ENCODE results near the gene TUBGCP3.
A peak's percentile ranks its signal among the peaks of the same experiment; 100 is the strongest.

The TUBGCP3 gene

DNA sequence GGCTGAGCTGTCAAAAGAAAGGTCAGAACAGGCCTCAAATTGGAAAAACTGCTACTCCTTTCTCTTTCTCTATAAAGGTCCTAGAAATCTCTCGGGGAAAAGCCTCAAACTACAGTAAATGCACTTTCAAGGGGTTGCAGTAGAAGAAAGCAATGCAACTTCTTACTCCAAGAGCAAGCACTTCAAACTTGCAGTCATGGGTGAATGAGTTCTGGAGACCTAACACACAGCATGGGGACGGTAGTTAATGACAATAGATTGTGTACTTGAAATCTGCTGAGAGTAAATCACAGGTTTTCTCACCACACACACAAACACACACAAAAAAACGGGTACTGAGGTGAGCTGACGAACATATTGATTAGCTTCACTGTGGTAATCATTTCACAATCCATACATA is 11.8 kb downstream of the TUBGCP3 start:
- no peak overlapping the region for H3K4me3 Mint-ChIP-seq
- H3K27me3 Mint-ChIP-seq, result no peaks in the 10 kb centered on the region
- H3K27ac Mint-ChIP-seq, result no peak overlapping the region
- DNase-seq (no peak), ATAC-seq (no peak)
- peaks cover 4% of the 10 kb centered on the region for H3K9me3 Mint-ChIP-seq
- H3K4me1 Mint-ChIP-seq, result peaks cover 47% of the 10 kb centered on the region
- H3K36me3 Mint-ChIP-seq (ENCODE audit: low read depth), result peaks cover 16% of the 10 kb centered on the region

DNA sequence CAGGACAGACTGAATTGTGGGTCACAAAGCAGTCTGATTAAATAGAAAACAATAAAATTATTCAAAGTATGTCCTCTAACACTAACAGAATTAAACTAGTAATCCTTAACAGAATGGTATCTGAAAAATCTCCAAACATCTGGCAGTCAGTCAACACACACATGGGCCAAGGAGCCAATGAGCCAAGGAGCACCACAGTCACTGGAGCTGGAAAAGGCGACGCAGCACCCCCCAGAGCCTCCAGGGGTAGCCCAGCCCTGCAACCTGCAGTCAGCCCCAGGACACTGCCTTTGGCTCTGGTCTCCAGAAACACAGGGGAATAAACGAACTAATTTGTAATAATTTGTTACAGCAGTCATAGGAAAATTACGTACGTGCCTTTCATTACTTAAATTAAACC is 12.3 kb downstream of the TUBGCP3 start:
- H3K36me3 Mint-ChIP-seq (ENCODE audit: low read depth), result peaks cover 21% of the 10 kb centered on the region
- H3K9me3 Mint-ChIP-seq, result peaks cover 4% of the 10 kb centered on the region
- no peak for ATAC-seq
- peaks cover 52% of the 10 kb centered on the region for H3K4me1 Mint-ChIP-seq
- no peak for DNase-seq
- no peaks in the 10 kb centered on the region for H3K27me3 Mint-ChIP-seq
- no peak overlapping the region for H3K4me3 Mint-ChIP-seq
- no peak overlapping the region for H3K27ac Mint-ChIP-seq

DNA sequence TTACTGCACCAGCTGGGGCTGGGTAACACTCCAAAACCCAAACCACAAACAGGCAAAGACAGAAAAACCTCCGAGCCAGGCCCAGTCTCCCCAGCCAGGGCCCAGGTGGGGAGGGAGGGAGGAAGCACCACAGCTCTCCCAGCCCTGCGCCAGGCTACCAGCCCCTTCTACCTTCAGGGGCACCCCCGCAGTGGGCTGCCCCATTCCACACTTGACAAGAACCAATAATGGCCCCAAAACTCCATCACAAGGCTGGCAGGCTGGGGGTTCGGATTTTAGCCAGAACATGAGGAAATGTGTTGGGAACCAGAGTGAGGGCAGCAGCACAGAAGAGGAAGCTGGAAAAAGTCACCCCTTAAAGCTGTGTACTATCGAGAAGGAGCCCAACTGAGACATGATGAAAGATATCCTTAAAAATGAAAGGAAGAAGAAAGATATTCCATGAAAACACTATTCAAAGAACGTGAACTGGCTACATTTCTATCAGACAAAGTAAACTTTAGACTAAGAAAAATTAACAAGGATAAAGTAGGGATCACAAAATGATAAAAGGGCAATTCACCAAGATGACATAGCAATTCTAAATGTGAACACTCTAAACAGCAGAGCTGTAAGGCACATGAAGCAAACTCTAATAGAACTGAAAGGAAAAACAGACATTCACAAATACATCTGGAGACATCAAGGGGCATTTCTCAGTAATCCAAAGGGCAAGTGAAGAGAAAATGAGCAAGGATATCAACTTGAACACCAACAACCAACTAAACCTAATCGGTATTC is 12.9 kb downstream of the TUBGCP3 start:
- peaks cover 4% of the 10 kb centered on the region for H3K9me3 Mint-ChIP-seq
- peaks cover 20% of the 10 kb centered on the region for H3K36me3 Mint-ChIP-seq (ENCODE audit: low read depth)
- peaks cover 58% of the 10 kb centered on the region for H3K4me1 Mint-ChIP-seq
- H3K27me3 Mint-ChIP-seq, result no peaks in the 10 kb centered on the region
- ATAC-seq (no peak), DNase-seq (no peak)
- peak overlapping the region; percentile 13 for H3K27ac Mint-ChIP-seq
- no peak overlapping the region for H3K4me3 Mint-ChIP-seq

DNA sequence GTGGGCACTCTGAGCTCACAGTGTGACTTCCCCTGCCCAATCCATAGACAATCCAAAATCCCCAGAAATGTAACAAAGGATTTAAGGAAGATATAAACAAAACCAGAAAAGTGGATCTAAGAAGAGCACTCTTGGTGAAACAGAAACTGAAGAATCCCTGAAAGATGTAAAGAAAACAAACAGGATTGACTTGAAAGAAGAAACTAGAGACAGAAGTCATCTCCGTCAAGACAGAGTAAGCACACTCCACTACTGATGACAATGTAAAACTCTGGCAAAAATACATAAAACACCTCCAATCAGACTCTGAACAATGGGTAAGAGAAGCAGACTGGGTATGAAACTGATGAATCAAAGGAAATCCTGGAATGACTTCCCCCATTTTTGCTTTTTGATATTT is 13.5 kb downstream of the TUBGCP3 start:
- Mint-ChIP-seq H3K4me3 (no peak overlapping the region), H3K9me3 (peaks cover 4% of the 10 kb centered on the region), H3K4me1 (peaks cover 62% of the 10 kb centered on the region), H3K27me3 (no peaks in the 10 kb centered on the region), H3K27ac (peak overlapping the region; percentile 16), H3K36me3 (ENCODE audit: low read depth) (peaks cover 21% of the 10 kb centered on the region)
- ATAC-seq, result no peak
- no peak for DNase-seq

DNA sequence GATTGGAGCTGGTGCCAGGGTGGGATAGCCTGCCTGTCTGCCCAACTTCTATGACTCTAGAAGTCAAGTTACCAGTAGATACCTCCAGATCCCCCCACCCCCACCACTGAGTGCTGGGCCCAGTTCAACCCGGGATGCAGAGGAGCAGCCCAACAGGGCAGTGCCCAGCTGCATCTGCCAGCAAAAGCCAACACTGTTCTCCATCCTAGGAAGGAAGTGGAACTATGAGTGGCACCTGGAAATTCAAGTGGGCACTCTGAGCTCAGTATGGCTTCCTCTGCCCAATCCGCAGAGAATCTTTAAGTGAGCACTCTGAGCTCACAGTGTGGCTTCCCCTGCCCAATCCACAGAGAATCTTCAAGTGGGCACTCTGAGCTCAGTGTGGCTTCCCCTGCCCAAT is 14.2 kb downstream of the TUBGCP3 start:
- ATAC-seq (no peak), DNase-seq (no peak)
- Mint-ChIP-seq H3K4me3 (no peak overlapping the region), H3K27ac (no peak overlapping the region), H3K4me1 (peaks cover 62% of the 10 kb centered on the region), H3K9me3 (peaks cover 3% of the 10 kb centered on the region), H3K27me3 (no peaks in the 10 kb centered on the region), H3K36me3 (ENCODE audit: low read depth) (peaks cover 21% of the 10 kb centered on the region)

DNA sequence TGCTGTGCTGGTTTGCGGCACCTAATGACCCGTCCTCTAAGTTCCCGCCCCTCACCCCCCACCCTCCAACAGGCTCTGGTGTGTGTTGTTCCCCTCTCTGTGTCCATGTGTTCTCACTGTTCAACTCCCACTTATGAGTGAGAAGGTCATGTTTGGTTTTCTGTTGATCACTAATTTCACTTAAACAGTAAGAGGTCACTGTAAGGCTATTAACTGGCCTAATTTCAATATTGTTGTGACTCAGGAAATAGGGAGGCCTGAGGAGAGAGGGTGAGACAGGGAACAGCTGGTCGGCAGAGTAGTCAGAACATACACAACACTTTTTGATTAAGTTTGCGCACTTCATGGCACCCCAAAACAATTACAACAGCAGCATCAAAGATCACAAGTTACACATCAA is 15.6 kb downstream of the TUBGCP3 start:
- Mint-ChIP-seq H3K4me3 (no peak overlapping the region), H3K4me1 (peaks cover 59% of the 10 kb centered on the region), H3K27ac (no peak overlapping the region), H3K36me3 (ENCODE audit: low read depth) (peaks cover 20% of the 10 kb centered on the region), H3K9me3 (no peaks in the 10 kb centered on the region), H3K27me3 (no peaks in the 10 kb centered on the region)
- no peak for DNase-seq
- no peak for ATAC-seq

DNA sequence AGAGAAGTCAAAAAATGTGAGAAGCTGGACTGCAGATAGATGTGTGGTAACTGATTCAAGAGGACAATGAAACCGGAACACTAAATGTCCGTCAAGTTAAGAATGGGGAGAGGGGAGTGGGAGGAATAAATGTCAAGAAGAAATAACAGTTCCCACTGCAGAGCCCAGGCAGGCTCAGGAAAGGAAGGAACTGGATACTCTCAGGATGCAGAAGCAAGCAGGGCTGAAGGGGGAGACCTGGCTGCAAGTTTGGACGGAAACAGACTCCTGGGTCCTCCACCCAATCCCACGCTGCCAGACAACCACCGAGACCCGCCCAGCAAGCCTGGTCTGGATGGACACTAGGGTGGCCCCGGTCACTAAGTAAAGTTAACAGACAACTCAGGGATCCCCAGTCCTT is 18.1 kb downstream of the TUBGCP3 start:
- Mint-ChIP-seq H3K4me3 (no peak overlapping the region), H3K36me3 (ENCODE audit: low read depth) (peaks cover 23% of the 10 kb centered on the region), H3K27me3 (no peaks in the 10 kb centered on the region), H3K9me3 (no peaks in the 10 kb centered on the region), H3K27ac (no peak overlapping the region), H3K4me1 (peaks cover 38% of the 10 kb centered on the region)
- no peak for DNase-seq
- ATAC-seq, result no peak

DNA sequence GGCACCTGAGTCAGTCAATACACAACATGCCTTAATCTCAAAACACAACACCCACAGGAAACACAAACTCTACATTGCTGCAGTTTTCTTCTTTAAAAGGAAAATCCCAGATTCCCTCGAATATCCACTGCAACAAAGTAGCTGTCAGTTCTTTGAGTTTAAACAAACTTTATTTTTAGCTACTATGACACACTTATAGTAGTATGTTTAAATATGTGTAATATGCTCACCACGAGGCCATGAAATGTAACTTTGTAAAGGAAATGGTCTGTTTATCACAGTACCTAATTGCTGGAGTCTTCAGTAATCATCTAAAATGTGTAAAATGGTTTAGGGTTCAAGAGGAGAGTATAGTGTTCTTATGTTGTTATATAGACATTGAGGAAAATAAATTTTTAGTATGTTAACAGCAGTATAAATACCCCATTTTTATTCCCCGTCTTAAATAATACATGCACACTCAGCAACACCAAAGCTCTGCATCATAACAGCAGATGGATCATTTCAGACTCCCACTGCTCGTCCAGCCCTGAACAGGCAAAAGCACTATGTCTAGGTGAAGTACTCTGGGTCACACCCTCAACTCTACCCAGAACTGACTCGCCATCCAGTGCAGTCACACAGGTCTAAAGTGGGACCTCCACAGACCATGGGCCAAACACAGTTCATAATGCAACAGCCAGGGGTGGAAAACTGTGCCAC is 20.6 kb downstream of the TUBGCP3 start:
- DNase-seq (no peak), ATAC-seq (no peak)
- no peak overlapping the region for H3K27ac Mint-ChIP-seq
- H3K27me3 Mint-ChIP-seq, result no peaks in the 10 kb centered on the region
- no peaks in the 10 kb centered on the region for H3K9me3 Mint-ChIP-seq
- H3K4me1 Mint-ChIP-seq, result peaks cover 22% of the 10 kb centered on the region
- H3K4me3 Mint-ChIP-seq, result no peak overlapping the region
- peaks cover 42% of the 10 kb centered on the region for H3K36me3 Mint-ChIP-seq (ENCODE audit: low read depth)

DNA sequence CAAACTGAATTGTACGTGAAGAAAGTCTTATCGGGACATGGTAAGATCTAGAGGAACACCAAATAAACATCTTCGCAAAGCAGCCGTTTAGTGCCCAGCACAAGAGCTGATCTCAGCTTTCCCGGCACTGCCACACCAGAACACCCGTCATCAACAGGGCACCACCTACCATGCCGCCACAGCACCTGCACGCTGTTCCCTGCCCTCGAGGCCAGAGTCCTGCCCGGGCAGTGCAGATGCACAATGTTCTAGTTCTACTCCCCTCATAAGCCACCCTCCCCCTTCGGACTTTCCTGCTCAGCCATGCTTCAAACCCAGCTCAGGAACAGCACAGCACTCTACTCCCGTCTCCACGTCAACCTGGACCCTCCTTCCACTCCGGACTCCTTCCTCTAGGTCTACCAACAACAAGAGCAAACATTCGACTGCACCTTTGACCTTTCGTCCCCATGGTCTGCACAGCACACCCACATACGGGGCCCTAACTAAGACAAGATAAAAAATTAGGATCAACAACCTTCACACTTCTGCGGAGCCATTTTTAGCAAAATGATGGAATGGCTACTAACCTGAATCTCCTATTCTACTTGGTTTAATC is 25.1 kb downstream of the TUBGCP3 start:
- no peak for ATAC-seq
- no peak overlapping the region for H3K27ac Mint-ChIP-seq
- H3K4me1 Mint-ChIP-seq, result peaks cover 3% of the 10 kb centered on the region

DNA sequence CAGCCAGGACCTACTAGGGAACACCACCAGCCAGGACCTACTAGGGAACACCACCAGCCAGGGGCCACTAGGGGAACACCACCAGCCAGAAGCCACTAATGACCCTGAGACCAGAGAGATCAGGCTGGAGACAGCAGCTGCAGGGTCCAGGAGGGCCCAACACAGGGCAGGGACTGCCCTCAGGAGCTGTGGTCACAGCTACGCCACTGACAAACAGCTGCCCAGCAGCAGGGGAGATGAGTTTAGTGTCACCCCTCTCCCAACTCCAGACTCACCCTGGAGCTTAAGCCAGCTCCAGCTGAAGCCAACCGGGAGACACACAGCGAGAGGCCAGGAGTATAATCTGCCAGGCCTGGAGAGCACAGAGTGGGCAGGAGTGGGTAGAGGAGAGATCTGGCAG is 25.7 kb downstream of the TUBGCP3 start:
- DNase-seq, result no peak
- ATAC-seq, result no peak
- Mint-ChIP-seq H3K4me3 (no peak overlapping the region), H3K9me3 (no peaks in the 10 kb centered on the region), H3K27ac (no peak overlapping the region), H3K4me1 (peaks cover 3% of the 10 kb centered on the region), H3K27me3 (no peaks in the 10 kb centered on the region), H3K36me3 (ENCODE audit: low read depth) (peaks cover 53% of the 10 kb centered on the region)

More for the DNA sequence above, 25.1 kb downstream of the TUBGCP3 start:
- DNase-seq, result no peak
- peaks cover 52% of the 10 kb centered on the region for H3K36me3 Mint-ChIP-seq (ENCODE audit: low read depth)
- no peaks in the 10 kb centered on the region for H3K9me3 Mint-ChIP-seq
- H3K4me3 Mint-ChIP-seq, result no peak overlapping the region
- no peaks in the 10 kb centered on the region for H3K27me3 Mint-ChIP-seq

DNA sequence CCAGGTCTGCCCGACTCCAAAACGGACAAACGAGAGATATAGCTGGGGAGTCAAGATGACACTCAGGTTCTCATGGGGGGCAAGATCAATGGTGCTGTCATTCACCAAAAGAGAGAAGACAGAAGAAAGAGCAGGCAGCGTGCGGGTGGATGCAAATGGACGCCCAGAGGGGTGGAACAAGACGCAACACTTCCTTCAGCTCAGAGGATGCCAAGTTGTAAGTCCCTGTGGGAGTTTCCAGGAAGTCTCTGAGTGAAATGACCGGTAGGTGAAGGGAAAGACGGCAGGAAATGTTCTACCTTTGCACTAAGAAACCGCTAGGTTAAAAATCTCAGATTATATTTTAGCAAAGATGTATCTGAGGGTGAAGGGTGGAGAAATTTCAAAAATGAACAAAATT is 26.5 kb downstream of the TUBGCP3 start:
- Mint-ChIP-seq H3K9me3 (no peaks in the 10 kb centered on the region), H3K27me3 (no peaks in the 10 kb centered on the region), H3K36me3 (ENCODE audit: low read depth) (peaks cover 58% of the 10 kb centered on the region), H3K4me3 (no peak overlapping the region), H3K27ac (no peak overlapping the region), H3K4me1 (peaks cover 3% of the 10 kb centered on the region)
- ATAC-seq (no peak), DNase-seq (no peak)

DNA sequence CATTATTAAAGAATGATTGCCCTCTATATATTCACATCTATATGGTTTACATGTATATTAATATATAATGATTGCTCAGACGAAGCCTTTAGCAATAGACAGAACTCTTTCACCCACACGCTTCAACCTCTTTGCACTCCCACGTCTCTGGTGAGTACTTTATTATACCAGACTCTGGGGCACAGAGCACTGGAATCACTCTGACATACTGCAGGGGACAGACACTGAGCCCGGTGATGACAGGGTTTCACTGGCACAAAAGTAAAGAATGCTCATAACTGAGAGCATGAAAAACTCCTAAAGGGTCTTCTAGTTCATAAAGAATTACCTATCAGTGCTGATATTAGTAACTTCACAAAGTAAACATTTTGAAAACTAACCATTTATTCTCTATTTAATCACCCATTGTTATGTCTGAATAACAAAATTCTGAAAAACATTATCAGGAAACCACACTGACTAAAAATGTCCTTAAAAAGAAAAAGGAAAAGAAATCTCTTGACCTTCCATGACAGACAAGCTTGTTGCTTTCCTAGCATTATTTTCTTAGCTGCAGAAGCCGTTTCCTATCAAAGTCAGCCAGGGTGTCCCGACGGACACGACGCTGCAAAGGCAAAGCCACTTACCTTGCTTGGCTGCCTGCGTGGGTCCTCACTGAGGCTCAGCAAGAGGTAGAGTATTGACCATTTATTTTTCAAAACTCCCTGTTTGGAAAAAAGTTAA is 29.1 kb downstream of the TUBGCP3 start:
- Mint-ChIP-seq H3K4me1 (peaks cover 3% of the 10 kb centered on the region), H3K36me3 (ENCODE audit: low read depth) (peaks cover 60% of the 10 kb centered on the region), H3K27ac (no peak overlapping the region), H3K9me3 (no peaks in the 10 kb centered on the region), H3K27me3 (no peaks in the 10 kb centered on the region), H3K4me3 (no peak overlapping the region)
- DNase-seq, result no peak
- no peak for ATAC-seq

DNA sequence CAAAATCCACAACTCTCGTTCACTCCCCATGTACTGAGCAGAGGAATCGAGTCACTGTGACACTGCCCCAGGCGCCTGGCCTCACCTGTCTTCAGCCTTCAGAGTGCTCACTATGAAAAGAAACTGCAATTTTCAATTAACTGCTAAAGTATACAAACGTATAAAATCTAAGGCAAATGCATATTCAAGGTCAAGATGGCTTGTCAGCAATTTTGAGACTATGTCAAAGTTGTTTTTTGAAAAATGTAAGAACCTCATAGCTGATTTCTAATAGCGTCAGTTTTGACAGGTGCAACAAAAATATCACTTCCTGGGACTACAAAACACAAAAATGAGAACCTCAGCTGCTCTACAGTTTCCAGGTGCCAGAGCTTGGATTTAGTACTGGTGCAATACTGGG is 31.4 kb downstream of the TUBGCP3 start:
- ATAC-seq (no peak), DNase-seq (no peak)
- Mint-ChIP-seq H3K36me3 (ENCODE audit: low read depth) (peaks cover 63% of the 10 kb centered on the region), H3K4me1 (no peaks in the 10 kb centered on the region), H3K9me3 (no peaks in the 10 kb centered on the region), H3K27ac (no peak overlapping the region), H3K4me3 (no peak overlapping the region), H3K27me3 (no peaks in the 10 kb centered on the region)

DNA sequence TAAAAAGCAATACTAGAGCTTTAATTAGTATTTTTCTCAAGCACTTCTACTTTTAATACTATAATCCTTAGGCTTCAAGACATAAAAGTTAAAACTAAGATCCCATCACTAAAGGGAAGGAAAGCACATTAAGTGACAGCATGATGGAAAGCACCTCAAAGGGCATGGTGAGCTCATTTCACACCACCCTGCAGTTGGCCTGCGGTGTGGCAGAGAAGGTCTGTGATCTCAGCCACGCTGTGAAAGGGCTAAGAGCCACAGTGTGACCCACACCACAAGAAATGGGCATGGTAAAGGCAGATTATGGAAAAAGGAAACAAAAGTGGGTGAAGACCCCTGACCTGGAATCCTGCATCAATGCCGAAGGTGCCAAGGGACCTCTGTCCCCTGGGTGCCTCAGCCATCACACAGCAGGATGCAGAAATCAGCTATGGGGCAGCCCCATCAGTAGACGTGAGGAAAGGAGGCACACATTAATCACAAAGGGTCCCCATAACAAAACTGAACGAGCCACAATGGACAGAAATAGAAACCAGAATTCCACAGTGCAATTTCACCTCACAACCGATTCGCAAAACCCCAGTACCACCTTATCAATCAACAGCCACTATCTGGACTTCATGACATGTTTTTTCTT is 33.6 kb downstream of the TUBGCP3 start:
- no peaks in the 10 kb centered on the region for H3K4me1 Mint-ChIP-seq
- DNase-seq, result no peak
- H3K27ac Mint-ChIP-seq, result peak overlapping the region; percentile 2
- peaks cover 66% of the 10 kb centered on the region for H3K36me3 Mint-ChIP-seq (ENCODE audit: low read depth)
- H3K9me3 Mint-ChIP-seq, result no peaks in the 10 kb centered on the region
- no peak for ATAC-seq
- no peaks in the 10 kb centered on the region for H3K27me3 Mint-ChIP-seq
- H3K4me3 Mint-ChIP-seq, result no peak overlapping the region

Data from activated naive CD8-positive, alpha-beta T cell treated with anti-CD3 and anti-CD28 coated beads, Interleukin-2, amount 50 U/mL, for 24 hours (primary cell).